H1 (cell line): ENCODE measurements around the gene CCDC106.

Experiments
- ASH2L ChIP-seq: fragments of 200-600, 300-600 bp; sonication (generic); IDR thresholded peaks from one replicate; pipeline ENCODE4 v1.7.1; 2017; ENCODE audit warnings: low read length
- CHD2 ChIP-seq: IDR thresholded peaks from 2 replicates; pipeline ENCODE4 v1.6.1; 2012; ENCODE audit warnings: low read length, improper control_type of control experiment
- CREB1 ChIP-seq: IDR thresholded peaks from 2 replicates; pipeline ENCODE4 v1.6.1; 2012; ENCODE audit warnings: inconsistent platforms
- CTCF ChIP-seq, 3 experiments: IDR thresholded peaks; 1 replicate in 2 of 3; 2 replicates in 1 of 3; pipeline versions ENCODE4 v1.5.1 to v1.6.1; 2011; ENCODE audit warnings: low read length in 3 of 3, mild to moderate bottlenecking in 3 of 3, inconsistent platforms in 2 of 3, low read depth in 1 of 3, moderate library complexity in 1 of 3; ENCODE audit not compliant: insufficient read depth in 1 of 3; ENCODE audit errors: control extremely low read depth in 1 of 3
- EP300 ChIP-seq, 2 experiments: IDR thresholded peaks; 1 replicate in 1 of 2; 2 replicates in 1 of 2; pipeline ENCODE4 v1.6.1; 2011 to 2012; ENCODE audit warnings: low read depth in 2 of 2, low read length in 2 of 2, mild to moderate bottlenecking in 2 of 2, borderline replicate concordance in 1 of 2, inconsistent platforms in 1 of 2, moderate library complexity in 1 of 2
- EZH2 ChIP-seq: fragments of 200-600 bp; sonication (generic); IDR thresholded peaks from 2 replicates; pipeline ENCODE4 v1.7.1; 2012; ENCODE audit warnings: low read depth, mild to moderate bottlenecking, moderate library complexity, low read length, inconsistent platforms; ENCODE audit not compliant: severe bottlenecking
- GABPA ChIP-seq: IDR thresholded peaks from 2 replicates; pipeline ENCODE4 v1.6.1; 2011; ENCODE audit warnings: mild to moderate bottlenecking, low read length, moderate library complexity, borderline replicate concordance; ENCODE audit not compliant: insufficient read depth
- KDM5A ChIP-seq: fragments of 200-600 bp; IDR thresholded peaks from 2 replicates; pipeline ENCODE4 v1.7.1; 2012; ENCODE audit warnings: mild to moderate bottlenecking, low read length, inconsistent platforms, mixed read lengths
- MAFK ChIP-seq: IDR thresholded peaks from 2 replicates; pipeline ENCODE4 v1.6.1; 2012; ENCODE audit warnings: low read depth, mild to moderate bottlenecking, improper control_type of control experiment, low read length
- POLR2A ChIP-seq, 2 experiments: IDR thresholded peaks; 1 replicate in 1 of 2; 2 replicates in 1 of 2; pipeline ENCODE4 v1.6.1; 2011; ENCODE audit warnings: low read depth in 2 of 2, low read length in 2 of 2, mild to moderate bottlenecking in 2 of 2; ENCODE audit errors: control extremely low read depth in 1 of 2
- SIN3A ChIP-seq, 2 experiments: IDR thresholded peaks in 1 of 2; conservative IDR thresholded peaks in 1 of 2; 2 replicates each; pipeline ENCODE4 v1.6.1; 2011 to 2012; ENCODE audit warnings: low read length in 2 of 2, improper control_type of control experiment in 1 of 2, low read depth in 1 of 2, mild to moderate bottlenecking in 1 of 2
- TAF7 ChIP-seq: optimal IDR thresholded peaks from 2 replicates; pipeline ENCODE3; 2011; ENCODE audit warnings: low read depth, mild to moderate bottlenecking, inconsistent platforms, low read length, moderate library complexity, borderline replicate concordance
- YY1 ChIP-seq: IDR thresholded peaks from 2 replicates; pipeline ENCODE4 v1.6.1; 2011; ENCODE audit warnings: low read depth, mild to moderate bottlenecking, low read length

- TF ChIP-seq CTCF (IDR thresholded peaks at IDR 0.05; ENCODE audit: control extremely low read depth in 1 of 3, insufficient read depth in 1 of 3, low read depth in 1 of 3, low read length in 3 of 3) (no peak), YY1 (no peak), MAFK (no peak), ASH2L (no peak), GABPA (no peak), POLR2A (IDR thresholded peaks at IDR 0.05; ENCODE audit: control extremely low read depth in 1 of 2, low read depth in 2 of 2, low read length in 2 of 2) (no peak), EZH2 (no peak), EP300 (IDR thresholded peaks at IDR 0.05; ENCODE audit: borderline replicate concordance in 1 of 2, low read depth in 2 of 2, low read length in 2 of 2) (no peak), TAF7 (no peak), KDM5A (no peak), SIN3A (conservative IDR thresholded peaks at IDR 0.05 in 1 of 2, IDR thresholded peaks at IDR 0.05 in 1 of 2; ENCODE audit: low read depth in 1 of 2, low read length in 2 of 2) (no peak), CHD2 (no peak), CREB1 (no peak)
These were observed 26.4 kb downstream of the CCDC106 start for GRCh38 chr19:55674459-55674840.
